ENCODE results near the gene ARL3. TPM values are rescaled to one million over a fixed set of nuclear protein-coding genes. Genes with fewer than 3 reads are reported as not detected.
A peak's percentile ranks its signal among the peaks of the same experiment; 100 is the strongest.

ARL3 gene
- total and polyA plus RNA-seq, 7 donors: 2.8 to 6.5 (median 3.4) TPM

DNA sequence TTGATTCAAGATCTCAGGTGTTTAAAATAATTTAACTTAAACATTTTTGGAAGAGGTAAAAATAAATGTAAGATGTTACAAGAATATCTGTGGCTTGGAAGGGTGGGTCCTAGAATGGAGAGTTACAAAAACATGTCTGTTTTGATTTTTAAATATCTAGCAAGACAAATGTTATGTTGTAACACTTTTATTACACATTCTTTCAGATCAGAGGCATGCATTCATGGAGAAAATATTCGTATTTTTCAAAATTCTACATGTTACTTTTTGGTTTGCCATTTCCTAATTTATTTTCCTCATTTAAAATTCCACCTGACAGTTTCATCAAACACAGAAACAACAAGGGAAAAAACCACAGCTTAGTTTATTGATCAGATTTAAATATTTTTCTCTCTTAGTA, 39.5 kb upstream of the ARL3 start:
- intact Hi-C loops (cut with DNase I): no loop called here
- Histone ChIP-seq H3K4me3 (no peak overlapping the region), H3K9me3 (no peaks in the 10 kb centered on the region), H3K36me3 (ENCODE audit: insufficient read depth in 1 of 2, low read depth in 1 of 2) (no peaks in the 10 kb centered on the region), H3K4me1 (peaks cover 31% of the 10 kb centered on the region), H3K27me3 (ENCODE audit: insufficient read depth in 3 of 3, low read length in 2 of 3) (no peaks in the 10 kb centered on the region), H3K27ac (peak overlapping the region; percentile 77)
- DNase-seq (no peak), ATAC-seq (no peak)
- WGBS, 3 donors: 65 to 82% (median 69%) methylated on average over 1 of the region's 1 CpG
- TF ChIP-seq, protein P1, sequence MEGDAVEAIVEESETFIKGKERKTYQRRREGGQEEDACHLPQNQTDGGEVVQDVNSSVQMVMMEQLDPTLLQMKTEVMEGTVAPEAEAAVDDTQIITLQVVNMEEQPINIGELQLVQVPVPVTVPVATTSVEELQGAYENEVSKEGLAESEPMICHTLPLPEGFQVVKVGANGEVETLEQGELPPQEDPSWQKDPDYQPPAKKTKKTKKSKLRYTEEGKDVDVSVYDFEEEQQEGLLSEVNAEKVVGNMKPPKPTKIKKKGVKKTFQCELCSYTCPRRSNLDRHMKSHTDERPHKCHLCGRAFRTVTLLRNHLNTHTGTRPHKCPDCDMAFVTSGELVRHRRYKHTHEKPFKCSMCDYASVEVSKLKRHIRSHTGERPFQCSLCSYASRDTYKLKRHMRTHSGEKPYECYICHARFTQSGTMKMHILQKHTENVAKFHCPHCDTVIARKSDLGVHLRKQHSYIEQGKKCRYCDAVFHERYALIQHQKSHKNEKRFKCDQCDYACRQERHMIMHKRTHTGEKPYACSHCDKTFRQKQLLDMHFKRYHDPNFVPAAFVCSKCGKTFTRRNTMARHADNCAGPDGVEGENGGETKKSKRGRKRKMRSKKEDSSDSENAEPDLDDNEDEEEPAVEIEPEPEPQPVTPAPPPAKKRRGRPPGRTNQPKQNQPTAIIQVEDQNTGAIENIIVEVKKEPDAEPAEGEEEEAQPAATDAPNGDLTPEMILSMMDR (IDR thresholded peaks at IDR 0.05): no peak

DNA sequence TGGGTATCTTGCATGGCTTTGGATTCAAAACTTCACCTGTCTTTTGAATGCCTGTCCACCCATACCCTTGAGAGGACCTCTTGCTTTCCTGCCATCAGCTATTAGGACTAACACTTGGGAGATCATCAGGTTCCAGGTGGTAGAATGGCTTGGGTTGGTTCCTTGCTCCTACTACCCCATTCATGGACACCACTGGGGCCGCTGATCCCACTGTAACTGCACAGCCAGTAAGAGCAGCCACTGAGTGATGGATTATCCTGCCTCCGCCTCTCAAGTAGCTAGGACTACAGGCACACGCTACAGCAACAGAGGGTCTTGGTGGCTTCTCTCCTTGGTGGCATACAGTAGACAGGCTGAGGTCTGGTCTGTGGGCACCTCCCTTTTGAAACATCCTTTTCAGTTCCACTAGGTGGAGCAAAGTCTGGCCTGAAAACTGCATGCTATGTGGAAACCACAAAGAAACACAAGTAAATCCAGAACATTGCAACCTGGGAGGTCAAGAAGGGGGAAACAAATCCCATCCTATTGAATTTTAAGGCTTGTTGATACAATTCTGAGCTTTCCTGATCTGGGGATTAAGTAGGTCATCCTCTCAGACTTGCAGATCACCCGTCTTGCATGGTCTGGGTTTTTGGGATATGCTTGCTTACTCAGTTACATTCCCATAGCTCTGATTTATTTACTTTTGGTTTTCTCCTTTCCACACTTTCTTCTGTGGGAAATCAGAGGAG, 38.9 kb upstream of the ARL3 start:
- TF ChIP-seq, protein P1 (IDR thresholded peaks at IDR 0.05): peak; percentile 53
- Histone ChIP-seq H3K9me3 (no peaks in the 10 kb centered on the region), H3K4me3 (no peak overlapping the region), H3K4me1 (peaks cover 25% of the 10 kb centered on the region), H3K27ac (peak overlapping the region; percentile 77), H3K27me3 (ENCODE audit: insufficient read depth in 3 of 3, low read length in 2 of 3) (no peaks in the 10 kb centered on the region), H3K36me3 (ENCODE audit: insufficient read depth in 1 of 2, low read depth in 1 of 2) (no peaks in the 10 kb centered on the region)
- DNase-seq: no peak
- 75 to 86% (median 80%) methylated on average over 4 of the region's 4 CpGs for WGBS, 3 donors
- intact Hi-C loops (cut with DNase I): no loop called here
- peak; percentile 63 to 81 (median 79) for ATAC-seq

DNA sequence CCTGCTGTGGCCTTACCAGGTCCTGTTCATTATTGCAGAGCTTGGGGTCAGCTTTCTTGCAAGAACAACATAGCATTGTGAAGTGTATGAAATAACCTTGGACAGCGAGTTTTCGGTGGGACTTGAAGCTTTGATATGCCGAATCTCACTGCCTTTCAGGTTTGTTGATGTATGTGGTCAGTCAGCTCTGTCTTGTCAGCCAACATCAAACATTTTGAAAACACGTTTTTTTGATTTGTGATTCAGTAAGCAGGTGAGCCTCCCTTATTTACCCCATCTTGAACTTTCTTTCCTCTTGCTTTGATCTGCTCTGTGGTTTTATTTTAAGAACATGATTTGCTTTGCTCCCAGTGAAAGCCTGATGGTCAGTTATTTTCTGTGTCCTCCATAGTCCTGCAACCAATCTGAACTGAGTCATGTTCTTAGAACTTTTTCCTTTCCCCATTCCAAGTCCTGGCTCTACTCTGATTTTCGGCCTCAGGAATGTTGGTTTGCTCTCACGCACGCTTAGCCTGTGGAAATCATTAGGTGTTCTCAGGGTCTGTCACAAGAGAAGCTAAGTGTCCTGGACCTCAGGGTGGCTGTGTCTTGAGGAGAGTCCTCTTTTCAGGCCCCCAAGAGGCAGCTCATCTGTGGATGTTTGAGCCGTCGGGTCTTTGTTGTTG, 38.2 kb upstream of the ARL3 start:
- H3K27ac ChIP-seq: peak overlapping the region; percentile 77
- H3K4me3 ChIP-seq: no peak overlapping the region
- peaks cover 25% of the 10 kb centered on the region for H3K4me1 ChIP-seq
- DNase-seq: no peak
- H3K27me3 ChIP-seq (ENCODE audit: insufficient read depth in 3 of 3, low read length in 2 of 3): no peaks in the 10 kb centered on the region
- peak; percentile 76 to 89 (median 84) for ATAC-seq
- intact Hi-C loops (cut with DNase I): no loop called here
- 52 to 70% (median 54%) methylated on average over 9 of the region's 9 CpGs for WGBS, 3 donors
- TF ChIP-seq, protein P1 (IDR thresholded peaks at IDR 0.05): no peak
- H3K36me3 ChIP-seq (ENCODE audit: insufficient read depth in 1 of 2, low read depth in 1 of 2): no peaks in the 10 kb centered on the region
- H3K9me3 ChIP-seq: no peaks in the 10 kb centered on the region

DNA sequence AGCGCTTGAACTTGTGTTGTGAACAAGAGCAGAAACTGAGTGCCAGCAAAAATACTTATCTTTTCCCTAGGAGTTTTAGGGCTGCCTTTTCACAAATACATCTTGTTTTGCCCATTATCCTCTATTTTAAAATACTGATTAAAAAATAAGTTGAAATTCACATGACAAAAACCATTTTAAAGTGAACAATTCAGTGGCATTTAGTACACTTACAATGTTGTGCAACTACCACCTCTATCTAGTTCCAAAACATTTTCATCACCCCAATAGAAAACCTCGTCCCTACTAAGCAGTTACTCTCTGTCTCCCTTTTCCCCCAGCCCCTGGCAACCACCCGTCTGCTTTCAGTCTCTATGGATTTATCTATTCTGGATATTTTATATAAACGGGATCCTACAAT, 31.0 kb upstream of the ARL3 start:
- no peaks in the 10 kb centered on the region for H3K36me3 ChIP-seq (ENCODE audit: insufficient read depth in 1 of 2, low read depth in 1 of 2)
- no peaks in the 10 kb centered on the region for H3K9me3 ChIP-seq
- 42 to 55% (median 44%) methylated on average over 4 of the region's 4 CpGs for WGBS, 3 donors
- DNase-seq: no peak
- H3K4me3 ChIP-seq: peak overlapping the region; percentile 96
- intact Hi-C loops (cut with DNase I): loop anchor here (2.0 to 5.0 kb wide), 2 partner anchors 32 to 67 kb away; no protein-coding TSS in a partner anchor
- TF ChIP-seq, protein P1 (IDR thresholded peaks at IDR 0.05): no peak
- H3K4me1 ChIP-seq: peaks cover 14% of the 10 kb centered on the region
- peak overlapping the region; percentile 96 for H3K27ac ChIP-seq
- H3K27me3 ChIP-seq (ENCODE audit: insufficient read depth in 3 of 3, low read length in 2 of 3): no peaks in the 10 kb centered on the region
- no peak for ATAC-seq
